ENCODE results near the gene SPINK14.

The SPINK14 gene

DNA sequence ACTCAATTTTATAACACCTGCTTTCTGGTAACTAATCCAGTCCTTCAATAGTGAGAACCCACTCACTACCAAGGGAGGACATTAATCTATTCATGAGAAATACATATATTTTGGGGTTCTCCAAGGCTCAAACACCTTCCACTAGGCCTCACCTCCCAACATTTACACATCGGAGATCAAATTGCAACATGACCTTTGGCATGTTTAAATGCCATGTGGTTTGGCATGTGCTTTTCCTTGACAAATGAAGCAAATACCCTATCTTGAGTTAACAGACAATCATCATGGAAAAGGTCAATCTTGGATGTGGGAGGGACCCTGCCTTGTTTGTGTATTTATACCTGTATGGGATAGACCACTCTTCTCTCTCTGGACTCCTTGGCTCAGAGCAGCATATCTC, 21.9 kb upstream of the SPINK14 start:
- TF ChIP-seq, protein P1, sequence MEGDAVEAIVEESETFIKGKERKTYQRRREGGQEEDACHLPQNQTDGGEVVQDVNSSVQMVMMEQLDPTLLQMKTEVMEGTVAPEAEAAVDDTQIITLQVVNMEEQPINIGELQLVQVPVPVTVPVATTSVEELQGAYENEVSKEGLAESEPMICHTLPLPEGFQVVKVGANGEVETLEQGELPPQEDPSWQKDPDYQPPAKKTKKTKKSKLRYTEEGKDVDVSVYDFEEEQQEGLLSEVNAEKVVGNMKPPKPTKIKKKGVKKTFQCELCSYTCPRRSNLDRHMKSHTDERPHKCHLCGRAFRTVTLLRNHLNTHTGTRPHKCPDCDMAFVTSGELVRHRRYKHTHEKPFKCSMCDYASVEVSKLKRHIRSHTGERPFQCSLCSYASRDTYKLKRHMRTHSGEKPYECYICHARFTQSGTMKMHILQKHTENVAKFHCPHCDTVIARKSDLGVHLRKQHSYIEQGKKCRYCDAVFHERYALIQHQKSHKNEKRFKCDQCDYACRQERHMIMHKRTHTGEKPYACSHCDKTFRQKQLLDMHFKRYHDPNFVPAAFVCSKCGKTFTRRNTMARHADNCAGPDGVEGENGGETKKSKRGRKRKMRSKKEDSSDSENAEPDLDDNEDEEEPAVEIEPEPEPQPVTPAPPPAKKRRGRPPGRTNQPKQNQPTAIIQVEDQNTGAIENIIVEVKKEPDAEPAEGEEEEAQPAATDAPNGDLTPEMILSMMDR (IDR thresholded peaks at IDR 0.05; ENCODE audit: low read depth, low read length), result no peak
- H3K4me3 ChIP-seq (ENCODE audit: low read depth, low read length), result no peak overlapping the region

DNA sequence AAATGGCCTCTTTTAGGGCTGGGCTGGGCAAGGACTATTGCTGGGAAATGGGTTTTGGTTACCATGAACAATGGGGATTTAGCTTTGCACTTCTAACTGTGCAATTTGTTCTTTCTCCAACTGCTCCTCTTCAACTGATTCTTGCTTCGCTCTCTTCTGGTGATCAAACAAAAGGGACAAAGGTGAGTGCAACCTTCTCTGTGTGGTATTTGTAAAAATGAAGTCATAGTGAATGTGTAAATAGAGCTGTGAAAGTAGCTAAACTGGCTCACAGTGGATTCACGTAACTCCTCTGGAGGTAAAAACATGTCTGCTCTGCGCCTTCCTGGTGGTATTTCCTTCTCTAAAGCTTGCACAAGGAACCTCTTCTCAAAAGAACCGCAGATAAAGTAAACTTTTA, 20.9 kb upstream of the SPINK14 start:
- no peak overlapping the region for H3K4me3 ChIP-seq (ENCODE audit: low read depth, low read length)
- TF ChIP-seq, protein P1 (IDR thresholded peaks at IDR 0.05; ENCODE audit: low read depth, low read length), result no peak

DNA sequence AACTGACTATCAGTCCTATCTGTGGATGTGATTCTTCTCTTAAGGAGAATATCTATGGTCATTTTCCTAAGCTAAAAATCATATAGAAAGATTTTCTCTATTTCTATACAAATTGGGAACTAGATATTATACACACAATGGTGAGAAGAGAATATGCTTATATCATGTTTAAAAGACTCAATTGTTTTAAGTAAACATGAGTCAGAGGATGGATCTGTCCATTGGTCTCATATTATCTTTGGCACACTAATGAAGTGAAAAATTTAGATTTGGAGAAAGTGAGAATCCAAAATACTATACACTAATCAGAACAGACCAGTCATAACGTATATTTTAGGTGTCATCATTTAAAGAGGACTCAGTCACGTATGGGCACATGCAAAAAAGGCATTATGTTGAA, 16.5 kb upstream of the SPINK14 start:
- H3K4me3 ChIP-seq (ENCODE audit: low read depth, low read length), result no peak overlapping the region
- TF ChIP-seq, protein P1 (IDR thresholded peaks at IDR 0.05; ENCODE audit: low read depth, low read length), result no peak

DNA sequence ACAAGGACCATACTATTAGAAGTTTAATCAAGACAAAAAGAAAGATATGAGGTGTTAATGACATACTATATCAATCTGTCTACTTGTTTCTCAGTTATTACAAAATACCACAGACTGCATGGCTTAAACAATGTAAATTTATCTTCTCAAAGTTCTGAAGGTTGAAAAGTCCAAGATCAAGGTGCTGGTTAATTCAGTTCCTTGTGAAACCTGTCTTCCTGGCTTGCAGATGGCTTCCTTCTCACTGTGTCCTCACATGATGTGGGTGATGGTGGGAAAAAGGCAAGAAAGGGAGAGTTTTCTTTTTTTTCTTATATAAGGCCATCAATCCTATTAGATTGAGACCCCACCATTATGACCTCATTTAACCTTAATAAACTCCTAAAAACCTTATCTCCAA, 15.6 kb upstream of the SPINK14 start:
- no peak overlapping the region for H3K4me3 ChIP-seq (ENCODE audit: low read depth, low read length)
- TF ChIP-seq, protein P1 (IDR thresholded peaks at IDR 0.05; ENCODE audit: low read depth, low read length), result no peak

DNA sequence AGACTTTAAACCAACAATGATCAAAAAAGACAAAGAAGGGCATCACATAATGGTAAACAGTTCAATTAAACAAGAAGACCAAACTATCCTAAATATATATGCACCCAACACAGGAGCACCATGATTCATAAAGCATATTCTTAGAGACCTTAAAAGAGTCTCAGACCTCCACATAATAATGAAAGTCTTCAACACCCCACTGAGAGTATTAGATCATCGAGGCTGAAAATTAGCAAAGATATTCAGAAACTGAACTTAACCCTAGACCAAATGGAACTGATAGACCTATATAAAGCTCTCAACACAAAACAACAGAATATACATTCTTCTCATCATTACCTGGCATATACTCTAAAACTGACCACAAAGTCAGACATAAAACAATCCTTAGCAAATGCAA, 11.7 kb upstream of the SPINK14 start:
- H3K4me3 ChIP-seq (ENCODE audit: low read depth, low read length), result no peak overlapping the region
- TF ChIP-seq, protein P1 (IDR thresholded peaks at IDR 0.05; ENCODE audit: low read depth, low read length), result no peak

DNA sequence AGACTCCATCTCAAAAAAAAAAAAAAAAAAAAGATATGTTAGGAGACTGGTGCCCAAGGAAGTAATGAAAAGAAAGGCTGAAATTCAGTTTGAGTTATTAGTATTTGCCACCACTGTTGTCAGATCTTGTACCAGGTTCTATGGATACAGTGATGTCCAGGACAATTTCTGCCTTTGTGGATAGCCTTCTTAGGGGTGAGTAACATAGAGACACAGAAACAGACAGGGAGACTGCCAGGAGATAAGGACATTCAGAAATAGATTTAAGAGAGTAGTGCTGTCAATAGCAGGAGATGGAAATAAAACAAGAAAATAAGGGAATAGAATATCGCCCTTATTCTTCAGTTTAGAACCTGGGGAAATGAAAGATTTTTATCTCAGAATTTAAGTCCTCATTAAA, 6.3 kb upstream of the SPINK14 start:
- H3K4me3 ChIP-seq (ENCODE audit: low read depth, low read length), result no peak overlapping the region
- TF ChIP-seq, protein P1 (IDR thresholded peaks at IDR 0.05; ENCODE audit: low read depth, low read length), result no peak

DNA sequence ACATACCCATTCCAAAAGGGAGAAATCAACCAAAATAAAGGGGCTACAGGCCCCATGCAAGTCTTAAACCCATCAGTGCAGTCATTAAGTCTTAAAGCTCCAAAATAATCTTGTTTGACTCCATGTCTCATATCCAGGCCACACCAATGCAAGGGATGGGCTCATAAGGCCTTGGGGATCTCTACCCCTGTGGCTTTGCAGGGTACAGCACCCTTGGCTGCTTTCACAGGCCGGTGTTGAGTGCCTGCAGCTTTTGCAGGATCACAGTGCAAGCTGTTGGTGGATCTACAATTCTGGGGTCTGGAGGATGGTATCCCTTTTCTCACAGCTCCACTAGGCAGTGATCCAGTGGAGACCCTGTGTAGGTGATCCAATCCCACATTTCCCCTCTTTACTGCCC, 5.0 kb upstream of the SPINK14 start:
- TF ChIP-seq, protein P1 (IDR thresholded peaks at IDR 0.05; ENCODE audit: low read depth, low read length), result no peak
- H3K4me3 ChIP-seq (ENCODE audit: low read depth, low read length), result no peak overlapping the region

All from WI38 (cell line).